Upper lobe of left lung (tissue), 6 donors: Measurements from ENCODE around the gene ROBO1. TPM values are rescaled to one million over a fixed set of nuclear protein-coding genes. Genes with fewer than 3 reads are reported as not detected.

Experiments used
- ATAC-seq, 2 donors: fragments of 200-7000 bp; cut with Tn5 transposase; one replicate each; pipeline ENCODE4 v1.9.1; 2022; ENCODE audit warnings: mild to moderate bottlenecking in 2 of 2, moderate library complexity in 2 of 2; ENCODE audit not compliant: low FRiP score in 2 of 2
- DNase-seq, 2 donors: peaks; one replicate each; pipeline ENCODE4 v3.0.0-alpha.2; 2019 to 2020
- H3K27ac ChIP-seq, 4 donors: fragments of 200-600 bp; sonication (generic); one replicate each; pipeline ENCODE4 v1.5.1; 2016 to 2019
- H3K27me3 ChIP-seq, 4 donors: fragments of 200-600 bp; sonication (generic); one replicate each; pipeline ENCODE4 v1.5.1; 2017 to 2019
- H3K36me3 ChIP-seq, 4 donors: fragments of 200-600 bp; sonication (generic); one replicate each; pipeline ENCODE4 v1.5.1; 2016 to 2019
- H3K4me1 ChIP-seq, 4 donors: fragments of 200-600 bp; sonication (generic); one replicate each; pipeline ENCODE4 v1.5.1; 2018 to 2019
- H3K4me3 ChIP-seq, 4 donors: fragments of 200-600 bp; sonication (generic); one replicate each; pipeline ENCODE4 v1.5.1; 2017 to 2019; ENCODE audit warnings: mild to moderate bottlenecking in 2 of 4, moderate library complexity in 1 of 4
- H3K9me3 ChIP-seq, 4 donors: fragments of 200-600 bp; sonication (generic); one replicate each; pipeline ENCODE4 v1.5.1; 2018 to 2019
- EP300 ChIP-seq, 4 donors: sonication (generic); formaldehyde crosslinking; IDR thresholded peaks; one replicate each; pipeline ENCODE4 v1.5.1; 2017; ENCODE audit warnings: antibody characterized with exemption in 4 of 4, control low read depth in 2 of 4
- POLR2A ChIP-seq, 4 donors: fragments of 450-650 bp; IDR thresholded peaks; one replicate each; pipeline ENCODE4 v1.5.1; 2016 to 2017; ENCODE audit warnings: antibody characterized with exemption in 4 of 4, mild to moderate bottlenecking in 2 of 4
- POLR2AphosphoS5 ChIP-seq, 2 donors: sonication (generic); formaldehyde crosslinking; IDR thresholded peaks; one replicate each; pipeline ENCODE4 v1.5.1; 2017; ENCODE audit warnings: antibody characterized with exemption in 2 of 2
- WGBS, 2 donors: methylation state at CpG; one replicate each; pipeline ENCODE4 v1.1.5; 2017 to 2018; 5-methylcytosine and 5-hydroxymethylcytosine counted together
- total RNA-seq, 6 donors: library from RNA; depleted of rRNA in 4 of 6; stranded (reverse); fragments of >200 nt in 4 of 6; gene quantifications; one replicate each; pipeline versions ENCODE4 v1.1.0 to v1.2.1, GENCODE V29; 2016 to 2021
- TF ChIP-seq, protein P1 (sequence below), 6 experiments: fragments of 450-650 bp in 4 of 6; fragments of 200-600 bp in 2 of 6; sonication (generic) in 2 of 6; IDR thresholded peaks; one replicate each; pipeline ENCODE4 v1.5.1; 2016 to 2019; ENCODE audit warnings: antibody characterized with exemption in 6 of 6
- donor health status: DM: no; HTN: no; CAD: no; lungs with moderate emphysema.
- donor health status: DM: no; HTN: yes; CAD: no; lungs with severe emphysema.

The ROBO1 gene
- total RNA-seq, 6 donors from 2014 or later, result 10.5 to 29.0 (median 18.0) TPM

- Histone ChIP-seq H3K4me3 (no peak overlapping the region), H3K36me3 (no peaks in the 10 kb centered on the region), H3K4me1 (no peaks in the 10 kb centered on the region), H3K9me3 (no peaks in the 10 kb centered on the region), H3K27ac (no peak overlapping the region), H3K27me3 (no peaks in the 10 kb centered on the region)
- TF ChIP-seq, protein P1, sequence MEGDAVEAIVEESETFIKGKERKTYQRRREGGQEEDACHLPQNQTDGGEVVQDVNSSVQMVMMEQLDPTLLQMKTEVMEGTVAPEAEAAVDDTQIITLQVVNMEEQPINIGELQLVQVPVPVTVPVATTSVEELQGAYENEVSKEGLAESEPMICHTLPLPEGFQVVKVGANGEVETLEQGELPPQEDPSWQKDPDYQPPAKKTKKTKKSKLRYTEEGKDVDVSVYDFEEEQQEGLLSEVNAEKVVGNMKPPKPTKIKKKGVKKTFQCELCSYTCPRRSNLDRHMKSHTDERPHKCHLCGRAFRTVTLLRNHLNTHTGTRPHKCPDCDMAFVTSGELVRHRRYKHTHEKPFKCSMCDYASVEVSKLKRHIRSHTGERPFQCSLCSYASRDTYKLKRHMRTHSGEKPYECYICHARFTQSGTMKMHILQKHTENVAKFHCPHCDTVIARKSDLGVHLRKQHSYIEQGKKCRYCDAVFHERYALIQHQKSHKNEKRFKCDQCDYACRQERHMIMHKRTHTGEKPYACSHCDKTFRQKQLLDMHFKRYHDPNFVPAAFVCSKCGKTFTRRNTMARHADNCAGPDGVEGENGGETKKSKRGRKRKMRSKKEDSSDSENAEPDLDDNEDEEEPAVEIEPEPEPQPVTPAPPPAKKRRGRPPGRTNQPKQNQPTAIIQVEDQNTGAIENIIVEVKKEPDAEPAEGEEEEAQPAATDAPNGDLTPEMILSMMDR (IDR thresholded peaks at IDR 0.05), result no peak
- no peak for TF ChIP-seq POLR2AphosphoS5 (IDR thresholded peaks at IDR 0.05)
- no peak for TF ChIP-seq EP300 (IDR thresholded peaks at IDR 0.05)
- TF ChIP-seq POLR2A (IDR thresholded peaks at IDR 0.05), result no peak
- ATAC-seq (no peak), DNase-seq (no peak)
These were observed 830.3 kb downstream of the ROBO1 start for GRCh38 chr3:78937475-78937874.

- Histone ChIP-seq H3K9me3 (no peaks in the 10 kb centered on the region), H3K36me3 (no peaks in the 10 kb centered on the region), H3K27me3 (no peaks in the 10 kb centered on the region), H3K4me3 (no peak overlapping the region), H3K27ac (no peak overlapping the region), H3K4me1 (no peaks in the 10 kb centered on the region)
- ATAC-seq, result no peak
- DNase-seq, result no peak
- 82 to 93% methylated on average over 1 of the region's 1 CpG for WGBS, 2 donors
- TF ChIP-seq POLR2AphosphoS5 (IDR thresholded peaks at IDR 0.05), result no peak
- no peak for TF ChIP-seq POLR2A (IDR thresholded peaks at IDR 0.05)
- no peak for TF ChIP-seq EP300 (IDR thresholded peaks at IDR 0.05)
- TF ChIP-seq, protein P1 (IDR thresholded peaks at IDR 0.05), result no peak
These were observed 840.0 kb downstream of the ROBO1 start for GRCh38 chr3:78927759-78928158.

DNA sequence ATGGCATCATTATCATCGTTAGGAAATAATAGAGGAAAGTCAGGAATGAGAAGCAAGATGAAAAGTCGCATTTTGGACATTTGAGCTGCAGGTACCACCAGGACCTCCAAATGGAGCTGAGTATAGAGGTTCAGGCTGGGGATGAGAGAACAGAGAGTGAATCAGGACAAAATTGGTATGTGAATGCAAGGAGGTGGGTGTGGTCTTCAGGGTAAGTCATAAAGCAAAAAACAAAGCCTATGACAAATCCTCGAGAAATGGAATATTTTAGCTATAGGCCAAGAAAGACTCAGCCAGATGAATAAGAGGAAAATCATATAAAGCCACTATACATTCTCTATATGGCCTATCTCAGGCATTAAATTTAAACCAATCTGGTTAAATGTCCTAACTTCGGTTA, 841.3 kb downstream of the ROBO1 start:
- ATAC-seq (no peak), DNase-seq (no peak)
- Histone ChIP-seq H3K36me3 (no peaks in the 10 kb centered on the region), H3K27me3 (no peaks in the 10 kb centered on the region), H3K4me1 (no peaks in the 10 kb centered on the region), H3K9me3 (no peaks in the 10 kb centered on the region), H3K4me3 (no peak overlapping the region), H3K27ac (no peak overlapping the region)
- TF ChIP-seq, protein P1 (IDR thresholded peaks at IDR 0.05), result no peak
- no peak for TF ChIP-seq EP300 (IDR thresholded peaks at IDR 0.05)
- no peak for TF ChIP-seq POLR2AphosphoS5 (IDR thresholded peaks at IDR 0.05)
- no peak for TF ChIP-seq POLR2A (IDR thresholded peaks at IDR 0.05)
- 89 to 92% methylated on average over 4 of the region's 4 CpGs for WGBS, 2 donors

DNA sequence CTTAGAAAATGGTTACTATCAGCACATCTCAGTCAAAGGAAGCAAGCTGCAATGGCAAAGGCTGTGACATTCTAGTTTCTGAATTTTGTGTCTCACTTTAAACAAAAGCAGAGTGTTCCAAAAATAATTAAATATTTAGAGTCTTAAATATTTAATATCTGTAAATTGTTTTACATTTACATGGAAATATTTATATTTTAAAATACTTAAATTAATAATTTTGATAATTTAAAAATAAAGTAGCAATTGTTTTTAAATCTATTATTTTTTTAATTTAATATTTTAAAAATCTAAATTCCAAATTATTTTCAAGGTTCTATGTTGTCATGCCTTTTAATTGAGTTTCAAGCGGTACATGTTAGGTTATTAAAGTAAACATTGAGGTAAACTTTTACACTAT, 843.1 kb downstream of the ROBO1 start:
- WGBS, 2 donors, result 90 to 95% methylated on average over 1 of the region's 1 CpG
- TF ChIP-seq POLR2A (IDR thresholded peaks at IDR 0.05), result no peak
- TF ChIP-seq POLR2AphosphoS5 (IDR thresholded peaks at IDR 0.05), result no peak
- no peak for TF ChIP-seq EP300 (IDR thresholded peaks at IDR 0.05)
- TF ChIP-seq, protein P1 (IDR thresholded peaks at IDR 0.05), result no peak

GRCh38 chr3:78919021-78919755, 848.6 kb downstream of the ROBO1 start:
- 85 to 91% methylated on average over 5 of the region's 5 CpGs for whole genome bisulfite sequencing, 2 donors
- Histone ChIP-seq H3K4me3 (no peak overlapping the region), H3K36me3 (no peaks in the 10 kb centered on the region), H3K27me3 (no peaks in the 10 kb centered on the region), H3K27ac (no peak overlapping the region), H3K4me1 (no peaks in the 10 kb centered on the region), H3K9me3 (no peaks in the 10 kb centered on the region)
- DNase-seq, result no peak
- no peak for TF ChIP-seq EP300 (IDR thresholded peaks at IDR 0.05)
- ATAC-seq, result peak in 1 of 2 donors; percentile 87

More for the DNA sequence above, 843.1 kb downstream of the ROBO1 start:
- Histone ChIP-seq H3K4me1 (no peaks in the 10 kb centered on the region), H3K36me3 (no peaks in the 10 kb centered on the region), H3K4me3 (no peak overlapping the region), H3K27ac (no peak overlapping the region), H3K9me3 (no peaks in the 10 kb centered on the region), H3K27me3 (no peaks in the 10 kb centered on the region)
- ATAC-seq (no peak), DNase-seq (no peak)
